Lung (tissue), 12 donors: ENCODE measurements around the gene CACNG5. TPM values are rescaled to one million over a fixed set of nuclear protein-coding genes. Genes with fewer than 3 reads are reported as not detected.

Experiments used
- ATAC-seq: fragments of 200-7000 bp; cut with Tn5 transposase; one replicate; pipeline ENCODE4 v1.9.1; 2020; ENCODE audit warnings: moderate number of reproducible peaks; ENCODE audit not compliant: insufficient read depth, low FRiP score
- DNase-seq, 3 donors: peaks; one replicate each; pipeline ENCODE4 v3.0.0-alpha.2; 2013 to 2017
- H3K27ac ChIP-seq, 2 donors: one replicate each; pipeline ENCODE4 v1.5.1; 2013; ENCODE audit warnings: mild to moderate bottlenecking in 2 of 2, moderate library complexity in 2 of 2, control low read depth in 1 of 2, inconsistent platforms in 1 of 2, low read depth in 1 of 2, low read length in 1 of 2
- H3K27me3 ChIP-seq, 3 donors: one replicate each; pipeline ENCODE4 v1.5.1; 2013; ENCODE audit warnings: low read length in 2 of 3; ENCODE audit not compliant: control insufficient read depth in 3 of 3, insufficient read depth in 3 of 3
- H3K36me3 ChIP-seq, 4 donors: one replicate each; pipeline ENCODE4 v1.5.1; 2013; ENCODE audit warnings: low read length in 4 of 4, mild to moderate bottlenecking in 1 of 4, moderate library complexity in 1 of 4; ENCODE audit not compliant: control insufficient read depth in 4 of 4, insufficient read depth in 4 of 4
- H3K4me1 ChIP-seq, 5 donors: one replicate each; pipeline ENCODE4 v1.5.1; 2013; ENCODE audit warnings: low read length in 5 of 5, mild to moderate bottlenecking in 2 of 5, moderate library complexity in 1 of 5; ENCODE audit not compliant: control insufficient read depth in 5 of 5, insufficient read depth in 5 of 5
- H3K4me3 ChIP-seq: one replicate; pipeline ENCODE4 v1.5.1; 2013; ENCODE audit warnings: mild to moderate bottlenecking, control low read depth, moderate library complexity
- H3K9ac ChIP-seq, 2 donors: one replicate each; pipeline ENCODE4 v1.5.1; 2013; ENCODE audit warnings: low read length in 2 of 2, control low read depth in 1 of 2; ENCODE audit not compliant: insufficient read depth in 1 of 2
- H3K9me3 ChIP-seq, 4 donors: one replicate each; pipeline ENCODE4 v1.5.1; 2013; ENCODE audit warnings: low read length in 3 of 4, mild to moderate bottlenecking in 1 of 4, moderate library complexity in 1 of 4; ENCODE audit not compliant: control insufficient read depth in 4 of 4, insufficient read depth in 3 of 4
- WGBS, 2 donors: extraction: QIAGEN DNeasy Blood & Tissue Kit; methylation state at CpG; one replicate each; pipeline ENCODE4 v1.1.7; 2013; 5-methylcytosine and 5-hydroxymethylcytosine counted together
- polyA plus RNA-seq, 2 donors: library from polyadenylated mRNA; stranded (reverse); fragments of 200-250 nt; gene quantifications; one replicate each; pipeline ENCODE4 v1.2.1, GENCODE V29; 2013
- total RNA-seq, 2 donors: library from RNA; depleted of rRNA in 1 of 2; stranded (reverse); fragments of >200 nt in 1 of 2; gene quantifications; one replicate each; pipeline ENCODE4 v1.2.1, GENCODE V29; 2014 to 2021
- TF ChIP-seq, protein P1 (sequence below): IDR thresholded peaks from 2 replicates; pipeline ENCODE4 v1.5.1; 2012; ENCODE audit warnings: mild to moderate bottlenecking; ENCODE audit errors: control extremely low read depth, extremely low read depth
- donor health status: control.
- donor health status: control.
- donor health status: Bipolar disorder and iron deficiency.
- donor health status: healthy.
- donor health status: DM: yes; HTN: yes; CAD: no.

CACNG5 gene
- total and polyA plus RNA-seq, 4 donors = not detected

DNA sequence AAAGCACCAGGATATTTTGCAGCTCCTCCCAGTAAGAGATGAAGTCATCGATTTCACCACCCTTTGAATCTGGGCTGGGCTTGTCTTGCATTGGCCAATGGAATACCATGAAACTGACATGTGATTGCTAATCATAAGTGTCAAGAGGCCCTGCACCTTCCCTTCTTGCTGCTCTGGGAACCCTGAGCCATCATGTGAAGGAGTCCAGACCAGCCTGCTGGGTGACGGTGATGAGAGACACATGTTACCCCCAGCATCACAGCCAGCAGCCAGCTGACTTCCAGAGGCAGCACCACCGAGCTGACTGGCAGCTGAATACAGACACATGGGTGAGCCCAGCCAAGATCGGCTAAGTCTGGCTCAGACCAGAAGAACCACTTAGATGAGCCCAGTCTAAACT lies 86.0 kb downstream of the CACNG5 start:
- Histone ChIP-seq H3K4me1 (no peaks in the 10 kb centered on the region), H3K36me3 (no peaks in the 10 kb centered on the region), H3K4me3 (no peak overlapping the region), H3K9me3 (peaks cover 0 to 8% (median 2%) of the 10 kb centered on the region in 4 donors), H3K27ac (no peak overlapping the region), H3K9ac (no peak overlapping the region), H3K27me3 (no peaks in the 10 kb centered on the region)
- ATAC-seq (no peak), DNase-seq (peak in 1 of 3 donors; percentile 23)
- TF ChIP-seq, protein P1, sequence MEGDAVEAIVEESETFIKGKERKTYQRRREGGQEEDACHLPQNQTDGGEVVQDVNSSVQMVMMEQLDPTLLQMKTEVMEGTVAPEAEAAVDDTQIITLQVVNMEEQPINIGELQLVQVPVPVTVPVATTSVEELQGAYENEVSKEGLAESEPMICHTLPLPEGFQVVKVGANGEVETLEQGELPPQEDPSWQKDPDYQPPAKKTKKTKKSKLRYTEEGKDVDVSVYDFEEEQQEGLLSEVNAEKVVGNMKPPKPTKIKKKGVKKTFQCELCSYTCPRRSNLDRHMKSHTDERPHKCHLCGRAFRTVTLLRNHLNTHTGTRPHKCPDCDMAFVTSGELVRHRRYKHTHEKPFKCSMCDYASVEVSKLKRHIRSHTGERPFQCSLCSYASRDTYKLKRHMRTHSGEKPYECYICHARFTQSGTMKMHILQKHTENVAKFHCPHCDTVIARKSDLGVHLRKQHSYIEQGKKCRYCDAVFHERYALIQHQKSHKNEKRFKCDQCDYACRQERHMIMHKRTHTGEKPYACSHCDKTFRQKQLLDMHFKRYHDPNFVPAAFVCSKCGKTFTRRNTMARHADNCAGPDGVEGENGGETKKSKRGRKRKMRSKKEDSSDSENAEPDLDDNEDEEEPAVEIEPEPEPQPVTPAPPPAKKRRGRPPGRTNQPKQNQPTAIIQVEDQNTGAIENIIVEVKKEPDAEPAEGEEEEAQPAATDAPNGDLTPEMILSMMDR = no peak
- 76 to 87% methylated on average over 4 of the region's 4 CpGs for WGBS, 2 donors

DNA sequence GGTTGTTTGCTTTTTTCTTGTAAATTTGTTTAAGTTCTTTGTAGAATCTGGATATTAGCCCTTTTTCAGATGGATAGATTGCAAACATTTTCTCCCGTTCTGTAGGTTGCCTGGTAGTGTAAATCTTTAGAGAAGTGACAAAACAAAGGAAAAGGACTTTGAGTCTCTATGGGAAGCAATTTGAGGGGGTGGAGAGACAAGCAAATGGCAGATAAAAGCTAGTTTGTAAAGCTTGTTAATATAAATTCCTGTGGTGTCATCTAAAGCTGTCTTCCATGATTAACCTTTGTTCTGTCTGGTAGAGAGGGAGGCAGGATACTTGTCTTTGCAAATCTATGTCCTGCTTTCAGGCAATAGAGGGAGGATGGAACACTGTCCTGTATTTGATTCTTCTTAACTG lies 89.0 kb downstream of the CACNG5 start:
- Histone ChIP-seq H3K27ac (no peak overlapping the region), H3K4me3 (no peak overlapping the region), H3K9me3 (peaks cover 0 to 5% (median 2%) of the 10 kb centered on the region in 4 donors), H3K36me3 (no peaks in the 10 kb centered on the region), H3K9ac (no peak overlapping the region), H3K4me1 (no peaks in the 10 kb centered on the region), H3K27me3 (peaks cover 0 to 2% (median 0%) of the 10 kb centered on the region in 3 donors)
- ATAC-seq = no peak
- TF ChIP-seq, protein P1 = no peak
- DNase-seq = no peak
- 58 to 64% methylated on average over 1 of the region's 1 CpG for WGBS, 2 donors

DNA sequence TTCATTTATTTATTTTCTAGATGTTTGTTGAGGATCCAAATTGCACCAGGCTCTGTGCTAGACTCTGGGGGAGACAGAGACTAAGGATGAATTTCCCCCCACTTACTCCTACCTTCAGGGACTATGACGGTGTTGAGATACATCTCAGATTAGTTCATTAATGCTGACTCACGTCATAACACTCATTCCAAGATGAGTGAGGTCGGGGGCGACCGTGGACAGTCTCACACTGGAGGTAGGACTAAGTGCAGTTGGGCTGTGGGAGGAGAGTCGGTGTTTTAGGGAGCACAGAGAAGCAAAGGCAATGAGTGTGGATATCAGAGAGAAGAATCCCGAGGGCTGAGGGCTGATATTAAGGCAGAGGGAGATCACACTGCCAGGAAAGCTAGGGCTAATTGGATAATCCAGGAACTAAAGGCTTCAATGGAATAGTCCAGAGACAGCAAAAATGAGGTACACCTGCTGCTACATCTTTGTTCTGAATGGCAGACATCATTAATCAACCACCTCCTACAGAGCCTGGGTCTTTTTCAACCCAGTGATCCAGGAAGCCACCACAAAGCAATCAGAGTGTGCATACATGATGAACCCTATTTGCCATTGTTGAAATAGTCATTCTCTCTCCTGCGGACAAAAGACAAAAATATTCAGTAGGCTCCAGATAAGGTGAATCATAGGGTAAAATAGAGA lies 91.0 kb downstream of the CACNG5 start:
- H3K4me3 ChIP-seq = no peak overlapping the region
- H3K36me3 ChIP-seq = no peaks in the 10 kb centered on the region
- no peak for DNase-seq
- no peaks in the 10 kb centered on the region for H3K4me1 ChIP-seq
- no peak overlapping the region for H3K27ac ChIP-seq
- no peak overlapping the region for H3K9ac ChIP-seq
- WGBS, 2 donors = 79 to 90% methylated on average over 8 of the region's 8 CpGs
- H3K27me3 ChIP-seq = peaks cover 0 to 2% (median 0%) of the 10 kb centered on the region in 3 donors
- ATAC-seq = no peak
- peaks cover 0 to 4% (median under 1%) of the 10 kb centered on the region in 4 donors for H3K9me3 ChIP-seq
- TF ChIP-seq, protein P1 = no peak
